HepG2 (cell line): ENCODE results near the gene SDK1.

ENCODE experiments used
- ARID5B ChIP-seq: IDR thresholded peaks from 2 replicates; pipeline ENCODE4 v1.4.0; 2020; ENCODE audit warnings: mild to moderate bottlenecking, missing genetic modification reagents
- CREB1 ChIP-seq, 2 experiments: fragments of 450-650 bp in 1 of 2; IDR thresholded peaks; 2 replicates each; pipeline ENCODE4 v1.6.1; 2016 to 2017; ENCODE audit warnings: control low read depth in 1 of 2, mild to moderate bottlenecking in 1 of 2, missing compliant biosample characterization in 1 of 2, missing genetic modification characterization in 1 of 2
- DRAP1 ChIP-seq: IDR thresholded peaks from 2 replicates; pipeline ENCODE4 v1.6.1; 2016; ENCODE audit warnings: missing genetic modification reagents, missing compliant biosample characterization
- MXI1 ChIP-seq: IDR thresholded peaks from 3 replicates; pipeline ENCODE4 v1.6.1; 2012; ENCODE audit warnings: low read depth, low read length, inconsistent platforms, borderline replicate concordance
- NPAS2 ChIP-seq: sonication (generic); formaldehyde crosslinking; IDR thresholded peaks from 2 replicates; pipeline ENCODE4 v1.8.0; 2022; ENCODE audit warnings: mild to moderate bottlenecking, missing genetic modification reagents, borderline replicate concordance
- POLR2A ChIP-seq, 2 experiments: IDR thresholded peaks; 2 replicates each; pipeline ENCODE4 v1.6.1; 2011; ENCODE audit warnings: low read depth in 2 of 2, low read length in 2 of 2, mild to moderate bottlenecking in 1 of 2, moderate library complexity in 1 of 2; ENCODE audit not compliant: insufficient read depth in 1 of 2
- YY1 ChIP-seq: IDR thresholded peaks from 2 replicates; pipeline ENCODE4 v1.6.1; 2011; ENCODE audit warnings: low read length, low read depth, moderate library complexity, mild to moderate bottlenecking; ENCODE audit not compliant: insufficient read depth, insufficient replicate concordance
- ZNF431 ChIP-seq: sonication (generic); formaldehyde crosslinking; IDR thresholded peaks from 2 replicates; pipeline ENCODE4 v1.9.0; 2022; ENCODE audit warnings: missing genetic modification reagents, low read depth, mild to moderate bottlenecking, borderline replicate concordance
- ZNF782 ChIP-seq: sonication (generic); formaldehyde crosslinking; IDR thresholded peaks from 2 replicates; pipeline ENCODE4 v1.4.0; 2020; ENCODE audit warnings: missing genetic modification reagents, mild to moderate bottlenecking, borderline replicate concordance

GRCh38 chr7:3760651-3761050, 459.6 kb downstream of the SDK1 start:
- TF ChIP-seq NPAS2 (CRISPR knock-in tag) (no peak), YY1 (no peak), ZNF782 (no peak), DRAP1 (no peak), ZNF431 (CRISPR knock-in tag) (no peak), POLR2A (IDR thresholded peaks at IDR 0.05; ENCODE audit: insufficient read depth in 1 of 2, low read depth in 2 of 2, low read length in 2 of 2) (no peak), CREB1 (IDR thresholded peaks at IDR 0.05) (no peak), CREB1 (CRISPR knock-in tag; IDR thresholded peaks at IDR 0.05) (no peak), MXI1 (no peak), ARID5B (CRISPR knock-in tag) (no peak)
